GM21576 (cell line): Measurements from ENCODE around the gene ME1.
"Not testable (repeated sequence)": the region's sequence is repeated elsewhere in the genome, so short reads cannot be mapped to it uniquely, and the experiment has no call there.

Experiments
- ATAC-seq: cut with Tn5 transposase; IDR thresholded peaks from one replicate; pipeline ENCODE4 v1.9.1; 2021; ENCODE audit warnings: mild to moderate bottlenecking, moderate library complexity; ENCODE audit not compliant: unreplicated experiment

The ME1 gene

GRCh38 chr6:83265384-83265783 is 165.5 kb downstream of the ME1 start:
- no peak for ATAC-seq

- ATAC-seq = no peak
Measured at GRCh38 chr6:83260577-83260976, 170.3 kb downstream of the ME1 start.

GRCh38 chr6:83258517-83258916 is 172.3 kb downstream of the ME1 start:
- ATAC-seq = no peak

- no peak for ATAC-seq
Measured at GRCh38 chr6:83257791-83258190, 173.1 kb downstream of the ME1 start.

GRCh38 chr6:83256719-83257118 is 174.1 kb downstream of the ME1 start:
- ATAC-seq = not testable (repeated sequence)

- ATAC-seq = no peak
Measured at GRCh38 chr6:83252719-83253118, 178.1 kb downstream of the ME1 start.

GRCh38 chr6:83250235-83250634 is 180.6 kb downstream of the ME1 start:
- ATAC-seq = no peak

GRCh38 chr6:83247471-83247870 is 183.4 kb downstream of the ME1 start:
- no peak for ATAC-seq

- ATAC-seq = no peak
Measured at GRCh38 chr6:83231146-83231545, 199.7 kb downstream of the ME1 start.

- no peak for ATAC-seq
Measured at GRCh38 chr6:83226517-83226916, 204.3 kb downstream of the ME1 start.

- ATAC-seq = no peak
Measured at GRCh38 chr6:83221889-83222479, 208.9 kb downstream of the ME1 start.

GRCh38 chr6:83221276-83221675 is 209.6 kb downstream of the ME1 start:
- ATAC-seq = no peak

- ATAC-seq = no peak
Measured at GRCh38 chr6:83220121-83220520, 210.7 kb downstream of the ME1 start.

GRCh38 chr6:83218646-83219045 is 212.2 kb downstream of the ME1 start:
- no peak for ATAC-seq

- ATAC-seq = no peak
Measured at GRCh38 chr6:83216806-83217205, 214.0 kb downstream of the ME1 start.

GRCh38 chr6:83215131-83216047 is 215.5 kb downstream of the ME1 start:
- ATAC-seq = peak; percentile 100

- ATAC-seq = no peak
Measured at GRCh38 chr6:83202031-83202430, 228.8 kb downstream of the ME1 start.

GRCh38 chr6:83199863-83200225 is 231.0 kb downstream of the ME1 start:
- ATAC-seq = peak; percentile 9

- ATAC-seq = peak; percentile 67
Measured at GRCh38 chr6:83199173-83199862, 231.5 kb downstream of the ME1 start.

GRCh38 chr6:83198486-83199172 is 232.2 kb downstream of the ME1 start:
- no peak for ATAC-seq
